HCT116 (cell line): ENCODE data around the gene KCNMB4. TPM values are rescaled to one million over a fixed set of nuclear protein-coding genes. Genes with fewer than 3 reads are reported as not detected.

Experiments
- ATAC-seq: fragments of 200-7000 bp; cut with Tn5 transposase; 2 replicates; pipeline ENCODE4 v1.9.1; 2020; ENCODE audit warnings: mild to moderate bottlenecking, moderate library complexity
- BruUV-seq: library from RNA; stranded (reverse); fragments of 400-500 nt; replicated peaks from 2 replicates; lab custom pipeline; 2021; lab: Mats Ljungman, UMichigan
- CTCF ChIA-PET: fragments of 300-600 bp; sonication (Branson Sonifier 250); formaldehyde crosslinking; loops from one replicate; lab custom pipeline; 2021; ENCODE audit warnings: antibody characterized with exemption; lab: Charles Lee
- POLR2A ChIA-PET: fragments of 300-600, 350-600 bp; sonication (Branson Sonifier 250); formaldehyde crosslinking; loops from one replicate; lab custom pipeline; 2021; ENCODE audit warnings: antibody characterized with exemption; lab: Charles Lee
- RAD21 ChIA-PET, 2 experiments: fragments of 300-600 bp; sonication (Branson Sonifier 250); formaldehyde crosslinking; loops; one replicate each; lab custom pipeline; 2023; ENCODE audit warnings: low total read pairs in 2 of 2; ENCODE audit not compliant: uncharacterized antibody in 2 of 2, unreplicated experiment in 2 of 2, low non-redundant PET in 1 of 2; lab: Charles Lee
- DNase-seq: peaks from one replicate; pipeline ENCODE4 v3.0.0-alpha.2; 2010; ENCODE audit warnings: low read depth, low spot score
- H2AFZ ChIP-seq: fragments of 200-600 bp; shearing (Covaris generic), sonication (generic); 2 replicates; pipeline ENCODE4 v1.6.1; 2017; ENCODE audit warnings: low read depth, mixed run types, mixed read lengths, antibody characterized with exemption, low read length; ENCODE audit not compliant: poor library complexity, severe bottlenecking
- H3K27ac ChIP-seq: 2 replicates; pipeline ENCODE4 v1.5.1; 2012; ENCODE audit warnings: low read depth, low read length
- H3K27me3 ChIP-seq: fragments of 200-600 bp; sonication (generic); 2 replicates; pipeline ENCODE4 v1.6.1; 2016; ENCODE audit warnings: mixed run types, low read length, mixed read lengths; ENCODE audit not compliant: insufficient read depth
- H3K36me3 ChIP-seq, 2 experiments: fragments of 200-500 bp in 1 of 2; fragments of 200-600 bp in 1 of 2; sonication (Bioruptor generic) in 1 of 2; sonication (generic) in 1 of 2; 2 replicates each; pipeline versions ENCODE4 v1.5.1 to v1.6.1; 2014 to 2016; ENCODE audit warnings: low read length in 2 of 2, inconsistent platforms in 1 of 2, mixed read lengths in 1 of 2, mixed run types in 1 of 2; ENCODE audit not compliant: insufficient read depth in 2 of 2, control insufficient read depth in 1 of 2
- H3K4me1 ChIP-seq, 2 experiments: fragments of 200-600 bp in 1 of 2; sonication (generic) in 1 of 2; 2 replicates each; pipeline versions ENCODE4 v1.5.1 to v1.6.1; 2012 to 2017; ENCODE audit warnings: low read length in 2 of 2, inconsistent platforms in 1 of 2, mild to moderate bottlenecking in 1 of 2, mixed read lengths in 1 of 2, mixed run types in 1 of 2, moderate library complexity in 1 of 2; ENCODE audit not compliant: insufficient read depth in 2 of 2, control insufficient read depth in 1 of 2
- H3K4me2 ChIP-seq: fragments of 200-600 bp; sonication (generic); 2 replicates; pipeline ENCODE4 v1.6.1; 2017; ENCODE audit warnings: mixed run types, low read length, mixed read lengths
- H3K4me3 ChIP-seq, 2 experiments: fragments of 200-600 bp in 1 of 2; sonication (generic) in 1 of 2; replicated peaks in 1 of 2; 2 replicates each; pipeline ENCODE4 v1.5.1; 2011 to 2016; ENCODE audit warnings: low read length in 2 of 2, control low read depth in 1 of 2, low read depth in 1 of 2, mild to moderate bottlenecking in 1 of 2, mixed read lengths in 1 of 2, mixed run types in 1 of 2
- H3K79me2 ChIP-seq: fragments of 200-600 bp; sonication (generic); 2 replicates; pipeline ENCODE4 v1.6.1; 2017; ENCODE audit warnings: mild to moderate bottlenecking, mixed run types, low read length, moderate library complexity, mixed read lengths; ENCODE audit not compliant: insufficient read depth
- H3K9ac ChIP-seq: fragments of 200-600 bp; sonication (generic); 2 replicates; pipeline ENCODE4 v1.6.1; 2016; ENCODE audit warnings: low read length, mixed read lengths
- H3K9me2 ChIP-seq: fragments of 200-600 bp; sonication (generic), shearing (Covaris generic); 2 replicates; pipeline ENCODE4 v1.6.1; 2017; ENCODE audit warnings: mixed run types, mild to moderate bottlenecking, moderate library complexity; ENCODE audit not compliant: insufficient read depth
- H3K9me3 ChIP-seq, 2 experiments: fragments of 200-500 bp in 1 of 2; fragments of 200-600 bp in 1 of 2; sonication (Bioruptor generic) in 1 of 2; sonication (generic) in 1 of 2; 2 replicates each; pipeline ENCODE4 v1.6.1; 2014 to 2017; ENCODE audit warnings: low read length in 2 of 2, mixed read lengths in 2 of 2, inconsistent platforms in 1 of 2, low read depth in 1 of 2, mild to moderate bottlenecking in 1 of 2, mixed run types in 1 of 2, moderate library complexity in 1 of 2; ENCODE audit not compliant: control insufficient read depth in 1 of 2, insufficient read depth in 1 of 2
- H4K20me1 ChIP-seq: fragments of 200-600 bp; sonication (generic), shearing (Covaris generic); 2 replicates; pipeline ENCODE4 v1.6.1; 2017; ENCODE audit warnings: mixed run types, mild to moderate bottlenecking, moderate library complexity; ENCODE audit not compliant: insufficient read depth
- ATF3 ChIP-seq: IDR thresholded peaks from 2 replicates; pipeline ENCODE4 v1.6.1; 2012
- EGR1 ChIP-seq: IDR thresholded peaks from 2 replicates; pipeline ENCODE4 v1.6.1; 2012; ENCODE audit warnings: low read depth
- ELF1 ChIP-seq: IDR thresholded peaks from 2 replicates; pipeline ENCODE4 v1.6.1; 2012; ENCODE audit warnings: low read depth, borderline replicate concordance
- JUND ChIP-seq: IDR thresholded peaks from 2 replicates; pipeline ENCODE4 v1.6.1; 2012
- RAD21 ChIP-seq: IDR thresholded peaks from 2 replicates; pipeline ENCODE4 v1.6.1; 2012; ENCODE audit warnings: low read depth, mild to moderate bottlenecking
- YY1 ChIP-seq: IDR thresholded peaks from 2 replicates; pipeline ENCODE4 v1.6.1; 2011; ENCODE audit warnings: low read length, low read depth, moderate library complexity, mild to moderate bottlenecking; ENCODE audit not compliant: insufficient replicate concordance; ENCODE audit errors: extremely low read depth
- ZFX ChIP-seq: fragments of 450-650 bp; IDR thresholded peaks from 2 replicates; pipeline ENCODE4 v1.6.1; 2017
- intact Hi-C: fragments of 100-400 bp; cut with micrococcal nuclease; formaldehyde crosslinking; loops from 2 replicates; pipeline ENCODE4 v1.10.0; 2022
- total RNA-seq: library from RNA; stranded (reverse); gene quantifications from one replicate; pipeline ENCODE4 v1.2.1, GENCODE V29; 2021; ENCODE audit not compliant: unreplicated experiment
- TF ChIP-seq, protein P1 (sequence below), 3 experiments: fragments of 200-600 bp in 1 of 3; sonication (generic) in 1 of 3; IDR thresholded peaks in 2 of 3; conservative IDR thresholded peaks in 1 of 3; 2 replicates each; pipeline ENCODE4 v1.5.1; 2012 to 2017; ENCODE audit warnings: low read depth in 2 of 3, low read length in 2 of 3, antibody characterized with exemption in 1 of 3, borderline replicate concordance in 1 of 3, control low read depth in 1 of 3, mild to moderate bottlenecking in 1 of 3, mixed read lengths in 1 of 3, mixed run types in 1 of 3, moderate library complexity in 1 of 3; ENCODE audit not compliant: insufficient read depth in 1 of 3
- TF ChIP-seq, protein P2 (sequence below): IDR thresholded peaks from 2 replicates; pipeline ENCODE4 v1.6.1; 2012

The KCNMB4 gene
- total RNA-seq, 1 experiment from 2014 or later: 5.0 TPM

GRCh38 chr12:70403826-70404225 is 37.7 kb downstream of the KCNMB4 start (continued):
- TF ChIP-seq ATF3: no peak
- TF ChIP-seq JUND: no peak
- no peak for TF ChIP-seq YY1
- TF ChIP-seq, protein P1, sequence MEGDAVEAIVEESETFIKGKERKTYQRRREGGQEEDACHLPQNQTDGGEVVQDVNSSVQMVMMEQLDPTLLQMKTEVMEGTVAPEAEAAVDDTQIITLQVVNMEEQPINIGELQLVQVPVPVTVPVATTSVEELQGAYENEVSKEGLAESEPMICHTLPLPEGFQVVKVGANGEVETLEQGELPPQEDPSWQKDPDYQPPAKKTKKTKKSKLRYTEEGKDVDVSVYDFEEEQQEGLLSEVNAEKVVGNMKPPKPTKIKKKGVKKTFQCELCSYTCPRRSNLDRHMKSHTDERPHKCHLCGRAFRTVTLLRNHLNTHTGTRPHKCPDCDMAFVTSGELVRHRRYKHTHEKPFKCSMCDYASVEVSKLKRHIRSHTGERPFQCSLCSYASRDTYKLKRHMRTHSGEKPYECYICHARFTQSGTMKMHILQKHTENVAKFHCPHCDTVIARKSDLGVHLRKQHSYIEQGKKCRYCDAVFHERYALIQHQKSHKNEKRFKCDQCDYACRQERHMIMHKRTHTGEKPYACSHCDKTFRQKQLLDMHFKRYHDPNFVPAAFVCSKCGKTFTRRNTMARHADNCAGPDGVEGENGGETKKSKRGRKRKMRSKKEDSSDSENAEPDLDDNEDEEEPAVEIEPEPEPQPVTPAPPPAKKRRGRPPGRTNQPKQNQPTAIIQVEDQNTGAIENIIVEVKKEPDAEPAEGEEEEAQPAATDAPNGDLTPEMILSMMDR (IDR thresholded peaks at IDR 0.05 in 2 of 3, conservative IDR thresholded peaks at IDR 0.05 in 1 of 3; ENCODE audit: borderline replicate concordance in 1 of 3, insufficient read depth in 1 of 3, low read depth in 2 of 3, low read length in 2 of 3): no peak
- no peak for TF ChIP-seq RAD21

- POLR2A ChIA-PET: no interaction called here
- Histone ChIP-seq H2AFZ (no peak overlapping the region), H3K9ac (no peak overlapping the region), H3K4me2 (no peak overlapping the region), H3K27ac (no peak overlapping the region), H3K36me3 (no peaks in the 10 kb centered on the region)
- BruUV-seq: no TSS peak
- no peak for TF ChIP-seq JUND
- TF ChIP-seq, protein P2, sequence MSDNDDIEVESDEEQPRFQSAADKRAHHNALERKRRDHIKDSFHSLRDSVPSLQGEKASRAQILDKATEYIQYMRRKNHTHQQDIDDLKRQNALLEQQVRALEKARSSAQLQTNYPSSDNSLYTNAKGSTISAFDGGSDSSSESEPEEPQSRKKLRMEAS: no peak
- TF ChIP-seq ZFX: no peak
- no peak for TF ChIP-seq ELF1
- TF ChIP-seq EGR1: no peak
- TF ChIP-seq, all 23 proteins: peak for 0
- CTCF ChIA-PET: no interaction called here
- RAD21 ChIA-PET: no interaction called here
- Histone ChIP-seq H3K9me2 (no peaks in the 10 kb centered on the region), H3K4me3 (no peak overlapping the region), H3K79me2 (no peaks in the 10 kb centered on the region), H4K20me1 (no peaks in the 10 kb centered on the region), H3K9me3 (no peaks in the 10 kb centered on the region), H3K27me3 (no peaks in the 10 kb centered on the region), H3K4me1 (no peaks in the 10 kb centered on the region)
- intact Hi-C loops: no loop called here
- no peak for DNase-seq
- no peak for ATAC-seq
These were observed 42.1 kb downstream of the KCNMB4 start for GRCh38 chr12:70408004-70408790.
